ENCODE data around the gene TRAPPC3. TPM values are rescaled to one million over a fixed set of nuclear protein-coding genes. Genes with fewer than 3 reads are reported as not detected.
A peak's percentile ranks its signal among the peaks of the same experiment; 100 is the strongest.

TRAPPC3 gene
- total RNA-seq, 1 experiment from 2014 or later: 64.6 TPM

DNA sequence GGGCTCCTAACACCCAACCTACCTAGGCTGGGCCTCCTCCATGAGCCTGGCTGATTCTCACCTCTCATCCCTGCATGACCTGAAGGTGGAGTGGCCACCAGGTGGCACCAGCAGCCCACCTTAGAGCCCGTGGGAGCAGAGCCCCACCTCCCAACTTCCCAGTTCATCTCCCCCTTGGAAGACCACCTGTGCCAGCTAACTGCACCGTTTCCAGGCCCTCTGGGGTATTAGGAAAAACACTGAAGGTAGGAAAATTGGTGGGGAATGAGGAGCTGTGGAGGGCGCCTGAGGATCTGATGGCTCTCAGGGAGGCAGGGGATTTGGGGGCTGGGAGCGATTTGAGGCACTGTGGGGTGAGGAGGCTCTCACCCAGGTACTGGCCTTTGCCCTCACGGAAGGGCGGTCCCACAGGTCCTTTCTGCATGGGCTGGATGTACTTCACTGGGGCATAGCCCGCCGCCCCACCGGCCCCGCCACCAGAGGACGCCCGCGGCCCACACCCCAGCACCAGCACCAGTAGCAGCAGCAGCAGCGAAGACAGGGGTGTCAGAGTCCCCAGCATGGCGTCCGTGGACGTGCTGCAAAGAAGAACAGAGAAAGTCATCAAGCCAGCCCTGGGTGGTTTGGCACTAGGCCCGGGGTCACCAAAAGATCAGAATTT is 49.5 kb downstream of the TRAPPC3 start:
- POLR2A ChIA-PET: no interaction called here
- RAD21 ChIA-PET (ENCODE audit: low non-redundant PET in 1 of 2, low total read pairs in 2 of 2, uncharacterized antibody in 2 of 2, unreplicated experiment in 2 of 2): interaction anchor here in 1 of 2 experiments (2.7 kb wide), 1 partner anchor 35 kb away, joined by 16 read pairs; no protein-coding TSS in a partner anchor

More for the DNA sequence above, 49.5 kb downstream of the TRAPPC3 start:
- Histone ChIP-seq H3K27me3 (ENCODE audit: insufficient read depth, low read length) (no peaks in the 10 kb centered on the region), H2AFZ (ENCODE audit: low read depth, low read length, poor library complexity, severe bottlenecking) (peak overlapping the region; percentile 45), H3K36me3 (ENCODE audit: control insufficient read depth in 1 of 2, insufficient read depth in 2 of 2, low read length in 2 of 2) (0 out of 4 replicates have a peak, but pooled peaks cover 3% of the 10 kb centered on the region in 2 experiments), H3K9me3 (ENCODE audit: control insufficient read depth in 1 of 2, insufficient read depth in 1 of 2, low read depth in 1 of 2, low read length in 2 of 2) (no peaks in the 10 kb centered on the region), H3K27ac (ENCODE audit: low read depth, low read length) (no peak overlapping the region), H3K4me3 (replicated peaks in 1 of 2; ENCODE audit: low read depth in 1 of 2, low read length in 2 of 2) (peak overlapping the region; percentile 11 to 26), H3K4me2 (ENCODE audit: low read length) (peak overlapping the region; percentile 68), H3K9ac (ENCODE audit: low read length) (no peak overlapping the region), H4K20me1 (ENCODE audit: insufficient read depth) (no peaks in the 10 kb centered on the region), H3K4me1 (ENCODE audit: control insufficient read depth in 1 of 2, insufficient read depth in 2 of 2, low read length in 2 of 2) (peaks cover 0 to 22% of the 10 kb centered on the region in 2 experiments; a peak in 2 of 4 replicates), H3K79me2 (ENCODE audit: insufficient read depth, low read length) (no peaks in the 10 kb centered on the region), H3K9me2 (ENCODE audit: insufficient read depth) (no peaks in the 10 kb centered on the region)
- CTCF ChIA-PET: interaction anchor here (0.7 to 2.5 kb wide), 3 partner anchors 34 to 200 kb away, joined by 3 to 17 read pairs (median 4); no protein-coding TSS in a partner anchor
- TF ChIP-seq, protein P1, sequence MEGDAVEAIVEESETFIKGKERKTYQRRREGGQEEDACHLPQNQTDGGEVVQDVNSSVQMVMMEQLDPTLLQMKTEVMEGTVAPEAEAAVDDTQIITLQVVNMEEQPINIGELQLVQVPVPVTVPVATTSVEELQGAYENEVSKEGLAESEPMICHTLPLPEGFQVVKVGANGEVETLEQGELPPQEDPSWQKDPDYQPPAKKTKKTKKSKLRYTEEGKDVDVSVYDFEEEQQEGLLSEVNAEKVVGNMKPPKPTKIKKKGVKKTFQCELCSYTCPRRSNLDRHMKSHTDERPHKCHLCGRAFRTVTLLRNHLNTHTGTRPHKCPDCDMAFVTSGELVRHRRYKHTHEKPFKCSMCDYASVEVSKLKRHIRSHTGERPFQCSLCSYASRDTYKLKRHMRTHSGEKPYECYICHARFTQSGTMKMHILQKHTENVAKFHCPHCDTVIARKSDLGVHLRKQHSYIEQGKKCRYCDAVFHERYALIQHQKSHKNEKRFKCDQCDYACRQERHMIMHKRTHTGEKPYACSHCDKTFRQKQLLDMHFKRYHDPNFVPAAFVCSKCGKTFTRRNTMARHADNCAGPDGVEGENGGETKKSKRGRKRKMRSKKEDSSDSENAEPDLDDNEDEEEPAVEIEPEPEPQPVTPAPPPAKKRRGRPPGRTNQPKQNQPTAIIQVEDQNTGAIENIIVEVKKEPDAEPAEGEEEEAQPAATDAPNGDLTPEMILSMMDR (IDR thresholded peaks at IDR 0.05 in 2 of 3, conservative IDR thresholded peaks at IDR 0.05 in 1 of 3; ENCODE audit: borderline replicate concordance in 1 of 3, insufficient read depth in 1 of 3, low read depth in 2 of 3, low read length in 2 of 3): peak; percentile 81 to 87 (median 84)
- TF ChIP-seq RAD21 (IDR thresholded peaks at IDR 0.05; ENCODE audit: low read depth): peak; percentile 93
- peak; percentile 83 for TF ChIP-seq YY1 (IDR thresholded peaks at IDR 0.05; ENCODE audit: extremely low read depth, insufficient replicate concordance, low read depth, low read length)
- no peak for TF ChIP-seq ZNF274 (IDR thresholded peaks at IDR 0.05; ENCODE audit: low read depth, low read length)
- intact Hi-C loops (cut with micrococcal nuclease): loop anchor here (1.0 to 10.0 kb wide), 6 partner anchors 34 to 455 kb away; no protein-coding TSS in a partner anchor
- BruUV-seq (replicated peaks): no TSS peak
- ATAC-seq: peak; percentile 90
- peak; percentile 48 for DNase-seq (ENCODE audit: low read depth, low spot score)
